Transverse colon (tissue), 4 donors: Measurements from ENCODE around the gene FIGN. TPM values are rescaled to one million over a fixed set of nuclear protein-coding genes. Genes with fewer than 3 reads are reported as not detected.

ENCODE experiments used
- DNase-seq: peaks from one replicate; pipeline ENCODE4 v3.0.0-alpha.2; 2019
- H3K27ac ChIP-seq, 4 donors: fragments of 200-600 bp; sonication (generic); 2 replicates each; pipeline ENCODE4 v1.5.1; 2016 to 2018; ENCODE audit warnings: inconsistent platforms in 4 of 4
- H3K27me3 ChIP-seq: fragments of 200-600 bp; sonication (generic); 2 replicates; pipeline ENCODE4 v1.5.1; 2017; ENCODE audit warnings: inconsistent platforms
- H3K36me3 ChIP-seq, 4 donors: fragments of 200-600 bp; sonication (generic); 2 replicates each; pipeline ENCODE4 v1.5.1; 2017 to 2019; ENCODE audit warnings: inconsistent platforms in 4 of 4
- H3K4me1 ChIP-seq, 4 donors: fragments of 200-600 bp; sonication (generic); 2 replicates each; pipeline ENCODE4 v1.5.1; 2017 to 2020; ENCODE audit warnings: inconsistent platforms in 4 of 4
- H3K4me3 ChIP-seq, 4 donors: fragments of 200-600 bp; sonication (generic); 1 replicate in 1 of 4; 2 replicates in 3 of 4; pipeline versions ENCODE4 v1.5.1 to v1.6.1; 2017 to 2019; ENCODE audit warnings: inconsistent platforms in 4 of 4
- H3K9me3 ChIP-seq, 2 donors: fragments of 200-600 bp; sonication (generic); 2 replicates each; pipeline ENCODE4 v1.5.1; 2017 to 2019; ENCODE audit warnings: inconsistent platforms in 2 of 2
- EP300 ChIP-seq: sonication (generic); formaldehyde crosslinking; IDR thresholded peaks from one replicate; pipeline ENCODE4 v1.6.1; 2017; ENCODE audit warnings: antibody characterized with exemption, low read depth
- POLR2A ChIP-seq: fragments of 450-650 bp; IDR thresholded peaks from one replicate; pipeline ENCODE4 v1.6.1; 2016; ENCODE audit warnings: antibody characterized with exemption, mild to moderate bottlenecking, moderate library complexity
- POLR2AphosphoS5 ChIP-seq, 3 donors: sonication (generic); formaldehyde crosslinking; IDR thresholded peaks; one replicate each; pipeline ENCODE4 v1.6.1; 2016; ENCODE audit warnings: antibody characterized with exemption in 3 of 3
- WGBS, 2 donors: methylation state at CpG; one replicate each; pipeline ENCODE4 v1.1.5; 2018; ENCODE audit warnings: low coverage in 1 of 2; 5-methylcytosine and 5-hydroxymethylcytosine counted together
- in situ Hi-C, 4 donors: fragments of 200-750 bp; cut with MboI; loops; one replicate each; pipeline versions ENCODE4 v1.15.0 to v1.15.1; 2017; ENCODE audit warnings: low sequenced_read_pairs in 3 of 4, low pct_ligation_motif_present in 1 of 4, low pct_unique_long_range_greater_than_20kb in 1 of 4
- intact Hi-C: fragments of 100-400 bp; cut with DNase I; formaldehyde crosslinking; loops from one replicate; pipeline ENCODE4 v1.15.1; 2023; ENCODE audit warnings: low total_unique reads
- total RNA-seq, 4 donors: library from RNA; depleted of rRNA; stranded (reverse); fragments of >200 nt; gene quantifications; one replicate each; pipeline ENCODE4 v1.1.0, GENCODE V29; 2016
- TF ChIP-seq, protein P1 (sequence below), 5 experiments: fragments of 200-600 bp in 3 of 5; fragments of 450-650 bp in 2 of 5; sonication (generic) in 3 of 5; IDR thresholded peaks; 1 replicate in 2 of 5; 2 replicates in 3 of 5; pipeline ENCODE4 v1.5.1; 2016 to 2017; ENCODE audit warnings: antibody characterized with exemption in 5 of 5, inconsistent platforms in 3 of 5, mild to moderate bottlenecking in 2 of 5, moderate library complexity in 1 of 5

The FIGN gene
- total RNA-seq, 4 donors from 2014 or later = 0.75 to 1.3 (median 1.0) TPM

DNA sequence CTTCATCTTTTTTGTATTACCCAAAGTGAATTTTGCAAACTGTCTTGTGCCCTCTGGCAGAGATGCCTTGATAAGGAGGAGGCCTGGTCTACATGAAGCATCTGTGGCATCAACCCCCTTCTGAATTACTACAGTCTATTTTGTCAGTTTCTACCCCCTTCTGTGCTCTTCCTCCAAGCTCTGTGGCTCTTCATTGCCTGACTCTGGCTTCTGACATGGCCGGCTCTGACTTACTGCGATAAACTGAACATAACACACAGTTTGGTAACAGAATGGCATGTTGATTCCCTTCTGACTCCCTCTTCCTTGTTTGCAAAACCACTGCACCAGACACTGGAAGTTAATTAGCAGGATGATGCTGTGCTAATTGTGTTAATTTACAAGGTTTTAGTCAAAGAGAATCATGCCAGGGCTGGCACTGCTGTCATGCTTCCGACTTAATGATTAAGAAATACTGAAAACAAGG is 122.5 kb downstream of the FIGN start:
- in situ Hi-C loops = no loop called here
- no peaks in the 10 kb centered on the region for H3K4me1 ChIP-seq
- no peaks in the 10 kb centered on the region for H3K36me3 ChIP-seq
- H3K9me3 ChIP-seq = no peaks in the 10 kb centered on the region
- no peak overlapping the region for H3K4me3 ChIP-seq
- no peaks in the 10 kb centered on the region for H3K27me3 ChIP-seq
- intact Hi-C loops = no loop called here
- TF ChIP-seq POLR2AphosphoS5 (IDR thresholded peaks at IDR 0.05) = no peak
- TF ChIP-seq, protein P1, sequence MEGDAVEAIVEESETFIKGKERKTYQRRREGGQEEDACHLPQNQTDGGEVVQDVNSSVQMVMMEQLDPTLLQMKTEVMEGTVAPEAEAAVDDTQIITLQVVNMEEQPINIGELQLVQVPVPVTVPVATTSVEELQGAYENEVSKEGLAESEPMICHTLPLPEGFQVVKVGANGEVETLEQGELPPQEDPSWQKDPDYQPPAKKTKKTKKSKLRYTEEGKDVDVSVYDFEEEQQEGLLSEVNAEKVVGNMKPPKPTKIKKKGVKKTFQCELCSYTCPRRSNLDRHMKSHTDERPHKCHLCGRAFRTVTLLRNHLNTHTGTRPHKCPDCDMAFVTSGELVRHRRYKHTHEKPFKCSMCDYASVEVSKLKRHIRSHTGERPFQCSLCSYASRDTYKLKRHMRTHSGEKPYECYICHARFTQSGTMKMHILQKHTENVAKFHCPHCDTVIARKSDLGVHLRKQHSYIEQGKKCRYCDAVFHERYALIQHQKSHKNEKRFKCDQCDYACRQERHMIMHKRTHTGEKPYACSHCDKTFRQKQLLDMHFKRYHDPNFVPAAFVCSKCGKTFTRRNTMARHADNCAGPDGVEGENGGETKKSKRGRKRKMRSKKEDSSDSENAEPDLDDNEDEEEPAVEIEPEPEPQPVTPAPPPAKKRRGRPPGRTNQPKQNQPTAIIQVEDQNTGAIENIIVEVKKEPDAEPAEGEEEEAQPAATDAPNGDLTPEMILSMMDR (IDR thresholded peaks at IDR 0.05) = no peak
- TF ChIP-seq EP300 = no peak
- no peak for TF ChIP-seq POLR2A
- WGBS, 2 donors = 85 to 90% methylated on average over 3 of the region's 3 CpGs
- DNase-seq = no peak
- H3K27ac ChIP-seq = no peak overlapping the region

DNA sequence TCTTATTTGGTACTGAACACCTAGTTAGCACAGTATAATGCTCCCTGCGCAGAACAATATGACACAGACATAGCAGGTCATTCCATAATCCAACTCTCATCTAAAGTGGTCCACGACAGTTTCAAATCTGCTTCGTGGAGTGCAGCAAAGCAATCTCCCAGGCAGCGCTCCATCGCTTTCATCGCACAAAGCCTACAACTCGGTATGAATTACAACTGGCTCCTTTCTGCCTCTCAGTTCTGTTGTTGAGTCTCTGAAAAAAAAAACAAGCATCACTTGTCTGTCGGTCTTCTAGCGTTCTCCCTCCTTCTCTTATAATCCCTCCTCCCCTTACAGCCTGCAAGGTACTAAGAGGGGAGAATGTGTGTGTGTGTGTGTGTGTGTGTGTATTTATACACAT is 123.5 kb downstream of the FIGN start:
- no peak overlapping the region for H3K27ac ChIP-seq
- intact Hi-C loops (no loop called here), in situ Hi-C loops (no loop called here)
- DNase-seq = no peak
- H3K9me3 ChIP-seq = no peaks in the 10 kb centered on the region
- no peak overlapping the region for H3K4me3 ChIP-seq
- no peaks in the 10 kb centered on the region for H3K4me1 ChIP-seq
- no peaks in the 10 kb centered on the region for H3K36me3 ChIP-seq
- WGBS, 2 donors = 83 to 87% methylated on average over 2 to 9 of the region's 9 CpGs
- H3K27me3 ChIP-seq = no peaks in the 10 kb centered on the region
- TF ChIP-seq, protein P1 (IDR thresholded peaks at IDR 0.05) = no peak
- no peak for TF ChIP-seq EP300
- TF ChIP-seq POLR2A = no peak
- no peak for TF ChIP-seq POLR2AphosphoS5 (IDR thresholded peaks at IDR 0.05)

GRCh38 chr2:163611557-163611906 is 124.3 kb downstream of the FIGN start:
- in situ Hi-C loops (no loop called here), intact Hi-C loops (no loop called here)

GRCh38 chr2:163610817-163611556 is 124.8 kb downstream of the FIGN start:
- WGBS, 2 donors = 69 to 87% methylated on average over 4 to 13 of the region's 13 CpGs
- DNase-seq = no peak
- no peak overlapping the region for H3K27ac ChIP-seq
- TF ChIP-seq, protein P1 (IDR thresholded peaks at IDR 0.05) = no peak
- H3K9me3 ChIP-seq = no peaks in the 10 kb centered on the region
- in situ Hi-C loops = no loop called here
- no peaks in the 10 kb centered on the region for H3K4me1 ChIP-seq
- no peak overlapping the region for H3K4me3 ChIP-seq
- H3K36me3 ChIP-seq = no peaks in the 10 kb centered on the region
- intact Hi-C loops = no loop called here
- no peaks in the 10 kb centered on the region for H3K27me3 ChIP-seq

More at GRCh38 chr2:163611557-163611906, 124.3 kb downstream of the FIGN start:
- WGBS, 2 donors = 83 to 85% methylated on average over 8 of the region's 8 CpGs
- H3K36me3 ChIP-seq = no peaks in the 10 kb centered on the region
- no peak overlapping the region for H3K4me3 ChIP-seq
- no peak for TF ChIP-seq EP300
- TF ChIP-seq POLR2A = no peak
- TF ChIP-seq POLR2AphosphoS5 (IDR thresholded peaks at IDR 0.05) = no peak
- TF ChIP-seq, protein P1 (IDR thresholded peaks at IDR 0.05) = no peak
- H3K27me3 ChIP-seq = no peaks in the 10 kb centered on the region
- H3K27ac ChIP-seq = no peak overlapping the region
- no peak for DNase-seq
- no peaks in the 10 kb centered on the region for H3K9me3 ChIP-seq
- H3K4me1 ChIP-seq = no peaks in the 10 kb centered on the region
